ENCODE measurements around the gene SUMF1.

SUMF1 gene

GRCh38 chr3:4421121-4421520 lies 45.9 kb downstream of the SUMF1 start:
- Histone ChIP-seq H3K4me1 (ENCODE audit: insufficient read depth, low read length, poor library complexity, severe bottlenecking) (peaks cover 13% of the 10 kb centered on the region), H3K9me3 (ENCODE audit: insufficient read depth, low read depth, low read length) (no peaks in the 10 kb centered on the region), H3K4me2 (ENCODE audit: low read depth, low read length, poor library complexity, severe bottlenecking) (peak overlapping the region; percentile 39), H3K4me3 (ENCODE audit: low read length, poor library complexity, severe bottlenecking) (no peak overlapping the region), H3K79me2 (ENCODE audit: insufficient read depth, low read length) (no peaks in the 10 kb centered on the region), H3K9me2 (replicated peaks; ENCODE audit: low read depth, low read length) (no peaks in the 10 kb centered on the region), H4K20me1 (ENCODE audit: insufficient read depth, low read length, poor library complexity, severe bottlenecking) (no peaks in the 10 kb centered on the region), H3F3A (ENCODE audit: low read depth) (no peaks in the 10 kb centered on the region), H3K36me3 (ENCODE audit: insufficient read depth, low read length) (no peaks in the 10 kb centered on the region), H2AFZ (ENCODE audit: low read length) (no peak overlapping the region), H3K27me3 (ENCODE audit: insufficient read depth, low read length, poor library complexity, severe bottlenecking) (no peaks in the 10 kb centered on the region), H3K9ac (ENCODE audit: low read depth, low read length, poor library complexity, severe bottlenecking) (no peak overlapping the region)
- TF ChIP-seq CTCF (conservative IDR thresholded peaks at IDR 0.05; ENCODE audit: low read length) (no peak), EZH2phosphoT487 (IDR thresholded peaks at IDR 0.05; ENCODE audit: borderline replicate concordance) (no peak)

- Histone ChIP-seq H4K20me1 (ENCODE audit: insufficient read depth, low read length, poor library complexity, severe bottlenecking) (no peaks in the 10 kb centered on the region), H3K36me3 (ENCODE audit: insufficient read depth, low read length) (no peaks in the 10 kb centered on the region), H3K9me2 (replicated peaks; ENCODE audit: low read depth, low read length) (no peaks in the 10 kb centered on the region), H3K27me3 (ENCODE audit: insufficient read depth, low read length, poor library complexity, severe bottlenecking) (no peaks in the 10 kb centered on the region), H3K4me3 (ENCODE audit: low read length, poor library complexity, severe bottlenecking) (no peak overlapping the region), H3K79me2 (ENCODE audit: insufficient read depth, low read length) (no peaks in the 10 kb centered on the region), H2AFZ (ENCODE audit: low read length) (no peak overlapping the region), H3K9me3 (ENCODE audit: insufficient read depth, low read depth, low read length) (no peaks in the 10 kb centered on the region), H3K9ac (ENCODE audit: low read depth, low read length, poor library complexity, severe bottlenecking) (no peak overlapping the region), H3K4me1 (ENCODE audit: insufficient read depth, low read length, poor library complexity, severe bottlenecking) (peaks cover 10% of the 10 kb centered on the region), H3F3A (ENCODE audit: low read depth) (no peaks in the 10 kb centered on the region), H3K4me2 (ENCODE audit: low read depth, low read length, poor library complexity, severe bottlenecking) (no peak overlapping the region)
- TF ChIP-seq CTCF (conservative IDR thresholded peaks at IDR 0.05; ENCODE audit: low read length) (no peak; the same call in 1 of the 2 replicates), EZH2phosphoT487 (IDR thresholded peaks at IDR 0.05; ENCODE audit: borderline replicate concordance) (no peak)
These were observed 47.1 kb downstream of the SUMF1 start for GRCh38 chr3:4419920-4420319.

GRCh38 chr3:4419386-4419785 lies 47.7 kb downstream of the SUMF1 start:
- Histone ChIP-seq H3K36me3 (ENCODE audit: insufficient read depth, low read length) (no peaks in the 10 kb centered on the region), H3K9ac (ENCODE audit: low read depth, low read length, poor library complexity, severe bottlenecking) (no peak overlapping the region), H3K9me2 (replicated peaks; ENCODE audit: low read depth, low read length) (no peaks in the 10 kb centered on the region), H3K4me1 (ENCODE audit: insufficient read depth, low read length, poor library complexity, severe bottlenecking) (peaks cover 10% of the 10 kb centered on the region), H3F3A (ENCODE audit: low read depth) (no peaks in the 10 kb centered on the region), H3K79me2 (ENCODE audit: insufficient read depth, low read length) (no peaks in the 10 kb centered on the region), H3K9me3 (ENCODE audit: insufficient read depth, low read depth, low read length) (no peaks in the 10 kb centered on the region), H3K27me3 (ENCODE audit: insufficient read depth, low read length, poor library complexity, severe bottlenecking) (no peaks in the 10 kb centered on the region), H3K4me3 (ENCODE audit: low read length, poor library complexity, severe bottlenecking) (no peak overlapping the region), H4K20me1 (ENCODE audit: insufficient read depth, low read length, poor library complexity, severe bottlenecking) (no peaks in the 10 kb centered on the region), H2AFZ (ENCODE audit: low read length) (no peak overlapping the region), H3K4me2 (ENCODE audit: low read depth, low read length, poor library complexity, severe bottlenecking) (no peak overlapping the region)
- TF ChIP-seq EZH2phosphoT487 (IDR thresholded peaks at IDR 0.05; ENCODE audit: borderline replicate concordance) (no peak), CTCF (conservative IDR thresholded peaks at IDR 0.05; ENCODE audit: low read length) (no peak)
